ENCODE data around the gene USP14.
A peak's percentile ranks its signal among the peaks of the same experiment; 100 is the strongest.

USP14 gene

DNA sequence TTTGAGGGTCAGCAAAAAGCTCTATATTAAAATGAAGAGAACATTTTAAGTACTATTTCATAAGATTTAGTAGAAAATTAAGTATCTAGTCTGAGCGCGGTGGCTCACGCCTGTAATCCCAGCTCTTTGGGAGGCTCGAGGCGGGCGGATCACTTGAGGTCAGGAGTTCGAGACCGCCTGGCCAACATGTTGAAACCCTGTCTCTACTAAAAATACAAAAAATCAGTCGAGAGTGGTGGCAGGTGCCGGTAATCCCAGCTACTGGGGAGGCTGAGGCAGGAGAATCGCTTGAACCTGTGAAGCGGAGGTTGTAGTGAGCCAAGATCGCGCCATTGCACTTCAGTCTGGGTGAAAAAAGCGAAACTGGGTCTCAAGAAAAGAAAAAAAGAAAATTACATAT lies 1.6 kb downstream of the USP14 start:
- no peak for DNase-seq (ENCODE audit: low read depth)

DNA sequence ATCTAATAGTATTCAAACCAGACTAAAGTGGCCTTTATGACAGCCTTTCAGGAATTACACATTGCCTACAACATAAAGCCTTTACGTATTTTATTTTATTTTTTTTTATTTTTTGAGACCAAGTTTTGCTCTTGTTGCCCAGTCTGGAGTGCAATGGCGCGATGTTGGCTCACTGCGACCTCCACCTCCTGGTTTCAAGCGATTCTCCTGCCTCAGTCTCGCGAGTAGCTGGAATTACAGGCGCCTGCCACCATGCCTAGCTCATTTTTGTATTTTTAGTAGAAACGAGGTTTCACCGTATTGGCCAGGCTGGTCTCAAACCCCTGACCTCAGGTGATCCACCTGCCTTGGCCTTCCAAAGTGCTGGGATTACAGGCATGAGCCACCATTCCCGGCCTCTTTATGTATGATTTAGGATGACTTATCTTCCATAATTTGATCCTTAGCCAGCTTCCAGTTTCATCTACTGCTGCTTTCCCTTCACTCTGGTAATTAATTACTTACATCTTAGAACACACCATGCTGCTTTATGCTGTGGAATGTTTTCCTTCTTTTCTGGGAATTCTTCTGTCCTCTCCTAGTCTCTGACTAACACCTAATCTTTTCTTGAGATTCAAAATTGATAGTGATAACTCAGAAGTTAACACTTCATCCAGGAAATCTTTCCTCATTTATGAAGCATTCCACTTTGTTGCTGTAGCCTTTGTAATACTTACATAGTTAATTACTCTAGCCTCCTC lies 2.6 kb downstream of the USP14 start:
- DNase-seq (ENCODE audit: low read depth), result peak; percentile 63

DNA sequence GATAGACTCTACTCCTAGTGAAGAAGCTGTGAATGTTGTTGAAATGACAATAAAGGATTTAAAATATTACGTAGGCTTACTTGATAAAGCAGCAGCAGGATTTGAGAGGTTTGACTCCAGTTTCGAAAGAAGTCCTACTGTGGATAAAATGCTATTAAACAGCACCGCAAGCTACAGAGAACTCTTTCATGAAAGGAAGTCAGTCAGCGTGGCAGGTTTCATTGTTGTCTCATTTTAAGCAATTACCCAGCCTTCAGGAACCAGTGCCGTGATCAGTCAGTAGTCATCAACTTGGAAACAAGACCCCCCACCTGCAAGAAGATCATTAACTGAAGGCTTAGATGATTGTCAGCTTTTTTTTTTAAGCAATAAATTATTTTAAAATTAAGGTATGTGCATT lies 14.0 kb downstream of the USP14 start:
- DNase-seq (ENCODE audit: low read depth), result no peak

DNA sequence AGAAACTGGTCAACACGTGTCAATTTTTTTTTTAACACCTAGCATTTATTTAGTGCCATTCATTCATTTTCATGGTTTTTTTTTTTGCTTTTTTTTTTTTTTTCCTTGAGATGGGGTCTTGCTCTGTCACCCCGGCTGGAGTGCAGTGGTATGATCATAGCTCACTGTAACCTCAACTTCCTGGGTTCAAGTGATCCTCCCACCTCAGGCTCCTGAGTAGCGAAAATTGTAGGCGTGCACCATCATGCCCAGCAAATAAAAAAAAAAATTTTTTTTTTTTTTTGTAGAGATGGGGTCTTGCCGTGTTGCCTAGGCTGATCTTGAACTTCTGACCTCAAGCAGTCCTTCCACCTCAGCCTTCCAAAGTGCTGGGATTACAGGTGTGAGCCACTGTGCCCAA lies 21.1 kb downstream of the USP14 start:
- no peak for DNase-seq (ENCODE audit: low read depth)

DNA sequence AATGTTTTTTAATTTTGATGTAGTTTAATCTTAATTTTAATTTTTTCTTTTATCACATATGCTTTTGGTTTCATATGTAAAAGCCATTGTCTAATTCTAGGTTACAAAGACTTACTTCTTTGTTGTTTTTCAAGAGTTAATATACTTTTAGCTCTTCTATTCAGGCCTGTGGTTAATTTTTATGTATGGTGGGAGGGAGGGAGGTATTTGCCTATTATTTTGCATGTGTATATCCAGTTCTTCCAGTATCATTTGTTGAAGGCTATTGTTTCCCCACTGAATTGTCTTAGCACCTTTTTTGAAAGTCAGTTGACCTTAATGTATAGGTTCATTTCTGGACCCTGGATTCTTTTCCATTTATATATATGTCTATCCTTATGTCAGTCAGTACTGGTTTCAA lies 23.4 kb downstream of the USP14 start:
- no peak for DNase-seq (ENCODE audit: low read depth)

DNA sequence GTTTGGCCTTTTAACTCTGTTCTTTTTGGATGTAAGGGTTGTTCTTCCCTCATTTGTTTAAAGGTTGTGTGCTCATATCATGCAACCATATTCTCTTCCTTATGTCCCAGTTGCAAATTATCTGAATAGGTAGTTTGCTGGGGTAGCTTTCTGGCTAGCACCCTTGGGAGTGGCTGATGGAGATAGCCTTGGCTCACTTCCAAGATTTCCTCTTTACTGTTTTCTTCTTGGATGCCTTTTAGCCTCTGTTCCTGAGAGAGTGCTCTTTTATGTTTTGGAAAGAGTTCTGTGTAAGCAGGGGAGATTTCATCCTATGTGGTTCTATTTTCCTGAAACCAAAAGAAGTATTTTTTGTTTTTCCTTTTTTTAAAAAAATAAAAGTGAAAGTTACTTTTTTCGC lies 25.4 kb downstream of the USP14 start:
- peak; percentile 4 for DNase-seq (ENCODE audit: low read depth)

DNA sequence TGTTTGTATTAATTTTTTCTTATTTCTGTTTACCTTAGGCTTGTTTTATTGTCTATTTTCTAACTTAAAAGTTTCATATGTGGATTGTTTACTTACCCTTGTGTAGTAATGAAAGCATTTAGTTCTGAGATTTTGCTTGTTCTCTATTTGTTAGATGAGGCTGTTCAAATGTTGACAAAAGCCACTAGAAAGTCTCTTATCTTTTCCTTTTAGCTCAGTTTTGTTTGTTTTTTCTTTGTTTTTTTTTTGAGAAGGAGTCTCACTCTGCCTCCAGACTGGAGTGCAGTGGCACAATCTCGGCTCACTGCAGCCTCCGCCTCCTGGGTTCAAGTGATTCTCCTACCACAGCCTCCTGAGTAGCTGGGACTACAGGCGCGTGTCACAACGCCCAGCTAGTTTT lies 30.9 kb downstream of the USP14 start:
- DNase-seq (ENCODE audit: low read depth), result no peak

DNA sequence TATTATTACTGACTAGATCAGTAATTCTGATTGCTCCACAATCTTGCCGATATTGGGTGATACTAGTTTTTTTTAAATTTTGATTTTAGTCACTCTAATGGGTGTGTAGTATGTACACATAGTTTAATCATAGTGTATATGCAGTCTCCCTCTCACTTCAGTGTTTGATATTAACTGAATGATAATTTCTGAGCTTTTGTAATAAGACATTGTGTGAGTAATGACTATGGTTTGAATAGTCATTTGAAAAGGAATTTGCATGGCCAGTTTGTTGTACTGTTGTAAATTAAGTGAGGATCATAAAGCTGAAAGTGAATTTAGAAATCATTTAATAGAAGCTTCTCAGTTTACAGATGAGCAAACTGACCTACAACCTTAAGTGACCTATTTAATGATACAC lies 33.4 kb downstream of the USP14 start:
- DNase-seq (ENCODE audit: low read depth), result peak; percentile 4

DNA sequence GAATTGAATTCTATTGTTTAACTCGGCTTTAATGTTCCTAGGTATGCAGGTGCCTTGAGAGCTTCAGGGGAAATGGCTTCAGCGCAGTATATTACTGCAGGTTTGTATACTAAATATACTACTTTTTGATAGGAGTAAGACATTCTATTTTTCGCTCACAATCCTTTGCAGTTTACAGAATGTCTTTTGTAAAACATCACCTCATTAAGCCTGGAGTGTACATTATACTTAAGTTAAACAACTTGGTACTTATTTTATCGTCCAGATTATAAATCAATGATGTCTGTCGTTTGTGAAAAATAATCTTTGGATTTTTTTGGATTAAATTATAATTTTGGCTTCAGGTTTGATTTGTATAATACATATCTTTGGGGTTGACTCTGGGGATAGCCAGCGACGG lies 34.4 kb downstream of the USP14 start:
- no peak for DNase-seq (ENCODE audit: low read depth)

DNA sequence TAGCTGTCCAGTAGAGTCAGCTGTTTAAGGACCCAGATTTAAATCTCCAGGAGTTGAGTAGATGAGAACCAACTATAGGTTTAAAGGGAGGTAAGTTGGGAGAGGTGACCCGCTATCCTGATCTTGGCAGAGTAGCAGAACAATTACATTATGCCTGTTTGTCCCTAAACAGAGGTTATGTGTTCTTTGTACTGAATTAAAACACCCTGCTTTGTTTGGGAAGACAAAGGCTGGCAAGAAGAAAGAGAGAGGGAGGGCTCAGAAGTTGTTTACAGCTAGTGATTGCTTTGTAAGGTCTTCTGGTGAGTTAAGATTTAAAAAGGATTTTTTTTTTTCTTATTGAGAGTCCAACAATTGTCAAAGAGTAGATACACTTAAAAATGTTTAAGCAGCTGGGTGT lies 37.3 kb downstream of the USP14 start:
- no peak for DNase-seq (ENCODE audit: low read depth)

DNA sequence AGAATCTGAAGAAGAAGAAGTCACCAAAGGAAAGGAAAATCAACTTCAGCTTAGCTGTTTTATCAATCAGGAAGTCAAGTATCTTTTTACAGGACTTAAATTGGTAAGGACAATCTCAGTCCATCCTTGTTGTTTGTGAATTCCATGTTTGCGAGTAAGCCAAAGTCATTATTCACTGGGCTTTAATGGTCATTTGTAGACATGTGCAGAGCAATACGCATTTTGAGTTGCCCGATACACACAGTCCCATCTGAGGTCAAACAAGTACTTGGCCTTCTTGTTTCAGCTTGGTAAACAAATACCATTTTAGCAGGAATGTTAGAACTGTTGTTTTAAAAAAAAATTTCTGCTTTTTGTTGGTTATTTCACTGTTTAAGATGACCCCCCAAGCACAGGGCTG lies 40.9 kb downstream of the USP14 start:
- peak; percentile 21 for DNase-seq (ENCODE audit: low read depth)

DNA sequence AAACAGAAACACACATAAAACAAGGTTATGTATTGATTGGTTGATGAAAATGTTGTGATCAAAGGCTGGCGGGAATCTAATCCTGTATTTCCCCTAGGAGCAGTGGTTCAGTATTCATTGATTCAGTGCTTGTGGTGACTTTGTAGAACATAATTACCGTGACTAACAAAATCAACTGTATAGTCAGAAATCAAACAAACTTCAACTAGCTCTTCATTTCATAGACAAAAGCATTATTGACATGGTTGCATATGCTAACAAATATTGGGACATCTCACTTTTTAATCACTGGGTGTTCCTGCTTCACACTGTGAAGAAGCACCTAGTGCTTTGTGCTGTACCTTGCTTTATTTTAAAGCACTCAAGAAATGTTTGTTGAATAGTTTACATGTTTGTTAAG lies 41.4 kb downstream of the USP14 start:
- no peak for DNase-seq (ENCODE audit: low read depth)

DNA sequence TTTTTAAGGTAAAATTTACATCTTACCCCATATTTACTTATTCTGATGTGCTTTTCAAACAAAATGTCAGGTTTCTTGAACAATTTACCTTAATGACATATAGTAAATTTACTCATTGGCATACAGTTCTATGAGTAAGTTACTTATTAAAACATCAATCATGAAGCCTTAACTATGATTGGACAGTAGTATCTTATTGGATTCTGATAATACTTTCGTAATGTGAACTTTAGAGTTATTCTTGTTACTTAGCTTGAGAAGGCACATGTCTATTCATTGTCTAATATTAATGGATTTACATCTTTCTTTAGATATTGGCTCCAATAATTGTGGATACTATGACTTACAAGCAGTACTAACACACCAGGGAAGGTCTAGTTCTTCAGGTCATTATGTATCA lies 51.7 kb downstream of the USP14 start:
- no peak for DNase-seq (ENCODE audit: low read depth)

DNA sequence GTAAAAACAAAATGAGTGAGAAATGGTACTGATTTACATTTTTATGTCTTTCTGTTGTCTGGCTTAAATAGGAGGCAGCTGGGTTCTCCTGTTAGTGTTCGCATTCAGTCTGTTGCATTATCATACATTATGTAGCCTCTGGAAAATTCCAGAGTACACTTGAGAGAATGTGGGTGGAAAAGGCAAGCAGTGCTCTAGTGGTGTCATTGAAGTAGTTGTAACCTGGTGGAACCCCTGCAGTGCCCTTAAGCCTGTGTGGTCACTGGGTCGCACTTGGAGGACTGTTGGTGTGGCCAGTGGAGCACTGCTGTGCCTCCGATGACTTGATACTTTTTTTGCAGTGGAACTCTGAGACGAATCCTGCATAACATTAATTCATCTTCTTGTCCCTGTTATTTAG lies 52.4 kb downstream of the USP14 start:
- no peak for DNase-seq (ENCODE audit: low read depth)

DNA sequence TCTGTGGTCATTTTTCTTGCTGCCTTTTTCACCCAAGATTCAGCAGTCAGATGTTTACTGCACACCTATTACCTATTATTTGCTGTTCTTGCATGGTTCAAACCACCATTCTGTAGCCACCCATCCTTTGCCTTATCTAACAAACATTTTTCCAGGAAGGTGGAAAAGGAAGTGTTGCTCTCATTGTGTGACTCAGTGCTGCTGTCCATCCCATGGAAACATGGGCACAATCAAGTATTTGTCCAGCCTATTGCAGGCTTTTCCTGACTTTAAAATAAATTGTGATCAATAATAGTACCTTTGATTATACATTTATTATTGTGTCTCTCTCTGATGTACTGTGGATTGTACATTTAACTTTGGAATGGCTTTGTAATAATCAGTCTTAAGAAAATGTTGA lies 53.2 kb downstream of the USP14 start:
- DNase-seq (ENCODE audit: low read depth), result no peak

DNA sequence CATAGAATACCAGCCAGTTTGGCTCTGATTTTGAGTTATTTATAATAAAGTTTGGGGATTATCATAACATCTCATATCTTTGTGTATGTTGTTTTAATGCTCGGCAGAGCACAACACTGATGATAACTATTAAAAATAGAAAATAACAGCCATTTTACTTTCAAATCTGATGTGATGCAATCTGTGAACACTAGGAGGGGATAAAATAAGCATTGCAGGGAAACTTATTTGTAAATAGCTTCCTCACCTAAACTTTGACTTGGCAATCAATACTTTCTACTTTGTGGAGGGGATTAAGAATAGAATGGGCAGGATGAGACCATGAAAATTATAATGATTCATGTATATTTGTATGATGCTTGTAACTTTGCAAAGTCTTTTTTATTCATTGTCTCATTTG lies 54.4 kb downstream of the USP14 start:
- no peak for DNase-seq (ENCODE audit: low read depth)

DNA sequence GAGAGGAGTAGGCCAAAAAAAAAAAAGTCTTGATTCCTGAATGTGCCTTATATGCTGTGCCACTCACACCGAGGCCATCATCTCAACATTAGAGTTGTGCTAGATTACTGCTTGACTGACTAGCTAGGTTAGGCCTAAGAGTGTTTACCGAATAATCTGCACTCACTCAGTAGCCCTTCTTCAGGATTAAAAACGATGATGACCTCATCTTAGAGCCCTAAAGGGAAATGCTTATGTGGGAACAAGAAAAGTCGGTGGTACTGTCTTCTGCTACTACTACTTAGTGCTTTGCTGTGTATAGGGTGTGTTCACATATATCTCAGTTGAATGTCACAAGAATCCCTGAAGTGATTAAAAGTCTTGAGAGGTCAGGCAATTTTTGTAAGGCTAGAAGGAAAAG lies 55.1 kb downstream of the USP14 start:
- DNase-seq (ENCODE audit: low read depth), result no peak

DNA sequence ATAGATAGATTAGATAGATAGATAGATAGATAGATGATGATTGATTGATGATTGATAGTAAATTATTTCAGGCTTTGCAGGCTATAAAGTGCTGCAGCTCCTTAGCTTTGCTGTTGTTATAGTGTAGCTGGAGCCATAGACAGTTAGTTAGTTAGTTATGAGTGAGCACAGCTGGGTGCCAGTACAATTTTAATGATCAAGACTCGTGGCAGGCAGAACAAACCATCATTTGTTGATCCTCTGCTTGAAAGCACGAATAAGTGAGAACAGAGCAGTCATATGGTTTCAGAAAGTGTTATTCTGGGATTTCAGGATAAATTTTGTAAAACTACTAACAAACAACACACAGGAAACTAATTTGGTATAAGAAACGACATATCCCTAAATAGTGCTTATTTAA lies 55.6 kb downstream of the USP14 start:
- DNase-seq (ENCODE audit: low read depth), result no peak

DNA sequence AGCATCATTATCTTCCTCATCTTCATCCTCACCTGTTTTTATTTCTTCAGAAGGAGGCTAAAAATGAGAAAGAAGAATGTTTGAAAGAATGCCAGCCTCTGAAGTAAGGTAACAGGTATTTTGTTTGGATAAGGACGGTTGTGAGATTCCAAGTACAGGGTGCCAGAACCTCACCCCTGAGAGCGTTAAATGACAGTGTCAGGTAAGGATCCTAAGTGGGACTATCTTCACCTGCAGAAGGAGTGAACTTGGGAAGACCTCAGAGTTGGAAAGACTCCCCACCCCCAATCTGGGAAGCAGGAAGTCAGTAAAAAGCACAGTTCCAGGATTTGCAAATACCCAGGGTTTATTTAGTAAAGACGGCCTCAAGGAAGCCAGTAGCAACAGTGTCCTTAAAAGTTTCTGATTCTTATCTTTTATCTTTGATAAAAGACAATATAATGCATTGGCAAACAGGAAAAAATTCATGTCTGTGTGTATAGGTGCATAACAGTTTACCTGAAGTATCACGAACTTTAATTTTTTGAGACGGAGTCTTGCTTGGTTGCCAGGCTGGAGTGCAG lies 57.2 kb downstream of the USP14 start:
- DNase-seq (ENCODE audit: low read depth), result no peak

DNA sequence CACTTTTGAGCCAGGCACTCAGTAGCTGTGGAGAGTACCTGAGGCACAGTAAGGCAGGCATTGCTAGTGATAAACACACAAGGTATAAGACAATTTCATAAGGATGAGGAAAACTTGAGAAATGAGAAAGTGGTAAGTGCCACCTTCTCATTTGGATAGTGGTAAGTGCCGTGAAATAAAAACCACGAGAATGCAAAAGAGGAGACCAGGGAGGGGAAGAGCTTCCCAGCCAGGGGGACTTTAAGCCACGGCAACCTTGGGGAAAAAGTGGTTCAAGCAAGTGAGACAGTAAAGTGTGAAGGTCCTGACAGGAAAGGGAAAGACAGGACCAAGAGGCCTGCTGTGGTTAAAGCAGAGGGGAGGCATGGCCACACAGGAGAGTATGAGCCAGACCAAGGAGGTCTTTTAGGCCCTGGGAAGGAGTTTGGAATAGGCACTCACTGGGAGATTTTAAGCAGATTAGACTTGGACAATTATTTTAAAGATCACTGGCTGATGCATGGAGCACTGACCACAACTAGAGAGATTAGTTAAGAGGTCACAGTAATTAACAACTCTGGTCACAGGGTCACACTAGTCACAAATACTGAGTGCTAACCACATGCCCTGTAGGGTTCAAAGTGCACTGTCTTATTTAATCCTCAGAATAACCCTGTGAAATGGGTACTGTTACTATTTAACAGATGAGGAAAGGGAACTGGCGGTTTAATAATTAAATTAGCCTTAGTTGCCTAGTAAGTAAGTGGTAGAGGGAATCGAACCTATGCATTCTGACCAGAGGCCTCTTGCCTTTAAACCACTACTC lies 59.4 kb downstream of the USP14 start:
- no peak for DNase-seq (ENCODE audit: low read depth)

DNA sequence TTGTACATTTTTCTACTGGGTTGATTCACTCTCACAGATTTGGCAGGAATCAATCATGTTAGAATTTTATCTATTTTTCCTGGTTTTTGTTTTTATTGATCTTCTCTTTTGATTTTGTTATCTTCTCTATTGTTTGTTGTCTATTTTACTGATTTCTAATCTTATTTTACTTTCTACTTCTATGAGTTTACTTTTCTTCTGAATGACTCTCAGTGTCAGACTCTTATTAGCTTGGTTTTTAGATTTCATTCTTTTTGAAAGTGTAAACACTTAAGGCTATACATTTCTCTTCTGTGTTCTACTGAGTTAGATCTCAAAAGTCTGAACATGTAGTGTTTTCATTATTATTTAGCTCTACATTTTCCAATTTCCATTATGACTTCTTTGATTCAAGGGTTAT lies 62.4 kb downstream of the USP14 start:
- no peak for DNase-seq (ENCODE audit: low read depth)

DNA sequence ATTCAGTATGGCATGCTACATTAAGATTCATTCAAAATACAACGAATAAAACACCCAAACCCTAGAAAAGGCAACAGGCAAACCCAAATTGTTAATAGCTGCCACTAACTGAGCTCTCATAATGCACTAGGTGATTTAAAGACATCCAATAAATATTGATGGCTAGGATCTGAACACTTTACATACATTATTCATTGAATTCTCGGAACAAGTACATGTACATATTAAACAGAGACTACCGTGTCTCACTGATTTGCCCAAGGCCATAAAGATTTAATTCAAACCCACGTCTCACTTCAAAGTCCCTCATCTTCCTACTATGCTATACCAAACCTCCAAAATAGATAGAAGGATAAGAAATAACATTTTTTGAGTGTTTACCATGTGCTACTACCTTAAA lies 67.4 kb downstream of the USP14 start:
- DNase-seq (ENCODE audit: low read depth), result no peak

DNA sequence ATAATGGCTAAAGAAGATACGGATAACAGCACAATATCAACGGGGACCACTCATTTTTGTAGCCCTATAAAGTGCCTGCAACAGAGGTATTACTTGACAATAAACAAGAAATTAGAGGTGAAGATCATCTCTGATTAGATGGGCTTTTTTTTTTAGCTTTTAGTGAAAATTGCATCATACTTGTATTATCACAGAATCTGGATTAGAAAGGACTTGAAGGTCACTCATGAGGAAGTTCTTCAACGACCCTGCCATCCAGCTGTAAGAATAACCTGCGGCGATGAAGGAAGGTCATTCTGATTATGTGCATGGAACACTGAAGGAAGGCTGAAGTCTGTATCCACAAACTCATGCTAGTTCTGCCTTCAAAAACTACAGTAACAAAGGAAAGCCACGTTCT lies 69.0 kb downstream of the USP14 start:
- DNase-seq (ENCODE audit: low read depth), result no peak

DNA sequence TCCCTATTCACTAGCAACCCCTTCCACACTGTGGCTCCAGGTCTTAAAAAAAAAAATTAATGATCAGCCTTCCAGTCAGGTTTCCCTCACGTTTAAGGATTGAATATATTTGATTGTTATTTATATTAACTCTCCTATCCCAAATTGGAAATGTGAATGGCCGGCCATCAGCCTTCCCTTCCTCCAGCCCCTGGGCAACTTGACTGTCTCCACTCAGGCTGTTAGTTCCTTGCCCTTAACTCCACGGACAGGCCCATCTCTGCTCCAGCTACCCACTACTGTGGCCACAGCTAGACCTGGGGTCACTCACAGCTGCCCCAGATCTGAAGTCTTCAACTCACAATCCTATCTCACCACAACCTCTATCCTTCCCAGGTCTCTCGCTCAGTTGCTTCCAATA lies 69.5 kb downstream of the USP14 start:
- no peak for DNase-seq (ENCODE audit: low read depth)
